K562 (cell line): ENCODE data around the gene LIF. TPM values are rescaled to one million over a fixed set of nuclear protein-coding genes. Genes with fewer than 3 reads are reported as not detected.

Source experiments
- ADNP ChIP-seq: fragments of 200-800 bp; sonication (Bioruptor generic); IDR thresholded peaks from 2 replicates; pipeline ENCODE4 v1.6.1; 2016; ENCODE audit warnings: missing genetic modification characterization, missing compliant biosample characterization
- ARNT ChIP-seq, 2 experiments: fragments of 450-650 bp; IDR thresholded peaks; 2 replicates each; pipeline ENCODE4 v1.6.1; 2016; ENCODE audit warnings: mild to moderate bottlenecking in 1 of 2
- ATF7 ChIP-seq: fragments of 450-650 bp; IDR thresholded peaks from 2 replicates; pipeline ENCODE4 v1.7.1; 2014; ENCODE audit warnings: mild to moderate bottlenecking, moderate library complexity
- BACH1 ChIP-seq: fragments of 200-800 bp; sonication (Bioruptor generic); IDR thresholded peaks from 2 replicates; pipeline ENCODE4 v1.6.1; 2016; ENCODE audit warnings: missing genetic modification characterization, missing compliant biosample characterization
- E2F3 ChIP-seq: fragments of 250-450 bp; sonication (Bioruptor Pico); IDR thresholded peaks from 2 replicates; pipeline ENCODE4 v1.4.0; 2020; ENCODE audit warnings: mild to moderate bottlenecking
- EP300 ChIP-seq: IDR thresholded peaks from 2 replicates; pipeline ENCODE4 v1.6.1; 2012; ENCODE audit warnings: low read length, improper control_type of control experiment
- EWSR1 ChIP-seq: fragments of 450-650 bp; IDR thresholded peaks from 2 replicates; pipeline ENCODE4 v1.6.1; 2018; ENCODE audit warnings: borderline replicate concordance, mild to moderate bottlenecking, low read depth, moderate library complexity; ENCODE audit not compliant: partially characterized antibody
- NCOA4 ChIP-seq: fragments of 450-650 bp; IDR thresholded peaks from 2 replicates; pipeline ENCODE4 v1.6.1; 2018; ENCODE audit warnings: mild to moderate bottlenecking; ENCODE audit not compliant: partially characterized antibody
- POLR2G ChIP-seq: fragments of 200-400 bp; formaldehyde crosslinking; IDR thresholded peaks from 2 replicates; pipeline ENCODE4 v1.6.1; 2017; ENCODE audit warnings: low read depth, mild to moderate bottlenecking, antibody characterized with exemption, low read length, moderate library complexity
- SMARCA4 ChIP-seq: fragments of 450-650 bp; IDR thresholded peaks from 2 replicates; pipeline ENCODE4 v1.6.1; 2016
- TFAM ChIP-seq: fragments of 250-450 bp; sonication (Bioruptor Pico); conservative IDR thresholded peaks from 2 replicates; pipeline ENCODE4 v1.5.0; 2021; ENCODE audit warnings: mild to moderate bottlenecking, moderate library complexity
- THRAP3 ChIP-seq: fragments of 450-650 bp; IDR thresholded peaks from 2 replicates; pipeline ENCODE4 v1.6.1; 2016; ENCODE audit warnings: mild to moderate bottlenecking, inconsistent platforms, borderline replicate concordance
- ZC3H11A ChIP-seq: IDR thresholded peaks from 2 replicates; pipeline ENCODE4 v1.6.1; 2012; ENCODE audit warnings: low read depth, low read length, improper control_type of control experiment
- ZC3H4 ChIP-seq: sonication (generic); formaldehyde crosslinking; IDR thresholded peaks from 2 replicates; pipeline ENCODE4 v1.9.0; 2021; ENCODE audit warnings: missing genetic modification reagents, borderline replicate concordance
- ZFX ChIP-seq: sonication (generic); formaldehyde crosslinking; IDR thresholded peaks from 2 replicates; pipeline ENCODE4 v1.8.0; 2022; ENCODE audit warnings: mild to moderate bottlenecking, missing genetic modification reagents, moderate library complexity
- ZNF561 ChIP-seq: fragments of 450-650 bp; formaldehyde crosslinking; conservative IDR thresholded peaks from 2 replicates; pipeline ENCODE4 v1.4.0; 2020; ENCODE audit warnings: mild to moderate bottlenecking, moderate library complexity
- polyA plus RNA-seq, 8 experiments: library from polyadenylated mRNA; depleted of rRNA in 4 of 8; stranded (reverse) in 5 of 8; unstranded in 3 of 8; fragments of >200 nt; fragmentation: Nextera tagmentation in 2 of 8; fragmentation: Illumina TruSeq in 1 of 8; extraction: Ambion mirVana in 2 of 8; extraction: Trizol in 1 of 8; gene quantifications; 2 replicates each; pipeline versions ENCODE4 v1.2.1 to v1.2.3, GENCODE V29; 2011 to 2014; ENCODE audit warnings: inconsistent platforms in 1 of 8, missing spikeins in 1 of 8
- total RNA-seq, 7 experiments: library from RNA; depleted of rRNA in 6 of 7; stranded (reverse); fragments of >200 nt in 6 of 7; fragmentation: Illumina TruSeq in 2 of 7; extraction: Trizol in 2 of 7; gene quantifications; 2 replicates each; pipeline versions ENCODE4 v1.2.1 to v1.2.3, GENCODE V29; 2011 to 2021; ENCODE audit warnings: low replicate concordance in 1 of 7
- TF ChIP-seq, protein P1 (sequence below), 2 experiments: IDR thresholded peaks in 1 of 2; conservative IDR thresholded peaks in 1 of 2; 2 replicates each; pipeline ENCODE4 v1.6.1; 2016; ENCODE audit warnings: low read depth in 2 of 2, mild to moderate bottlenecking in 1 of 2, missing compliant biosample characterization in 1 of 2, missing genetic modification characterization in 1 of 2, moderate library complexity in 1 of 2
- TF ChIP-seq, protein P2 (sequence below): fragments of 200-800 bp; sonication (Bioruptor generic); IDR thresholded peaks from 2 replicates; pipeline ENCODE4 v1.6.1; 2017; ENCODE audit warnings: missing genetic modification characterization, missing compliant biosample characterization
- TF ChIP-seq, protein P3 (sequence below): conservative IDR thresholded peaks from 2 replicates; pipeline ENCODE4 v1.6.1; 2011; ENCODE audit warnings: low read depth, mild to moderate bottlenecking, low read length; ENCODE audit not compliant: control insufficient read depth
- TF ChIP-seq, protein P4 (sequence below): fragments of 250-450 bp; sonication (Bioruptor Pico); IDR thresholded peaks from 2 replicates; pipeline ENCODE4 v1.5.0; 2021

Gene LIF
- total and polyA plus RNA-seq, 9 of the 15 experiments (the other 6 are each of a cell fraction or from before 2014, with no cell fraction given), result 0.05 to 0.39 (median 0.18) TPM; not detected in 3

- TF ChIP-seq, protein P1, sequence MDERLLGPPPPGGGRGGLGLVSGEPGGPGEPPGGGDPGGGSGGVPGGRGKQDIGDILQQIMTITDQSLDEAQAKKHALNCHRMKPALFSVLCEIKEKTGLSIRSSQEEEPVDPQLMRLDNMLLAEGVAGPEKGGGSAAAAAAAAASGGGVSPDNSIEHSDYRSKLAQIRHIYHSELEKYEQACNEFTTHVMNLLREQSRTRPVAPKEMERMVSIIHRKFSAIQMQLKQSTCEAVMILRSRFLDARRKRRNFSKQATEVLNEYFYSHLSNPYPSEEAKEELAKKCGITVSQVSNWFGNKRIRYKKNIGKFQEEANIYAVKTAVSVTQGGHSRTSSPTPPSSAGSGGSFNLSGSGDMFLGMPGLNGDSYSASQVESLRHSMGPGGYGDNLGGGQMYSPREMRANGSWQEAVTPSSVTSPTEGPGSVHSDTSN (CRISPR knock-in tag; IDR thresholded peaks at IDR 0.05; ENCODE audit: low read depth), result no peak
- TF ChIP-seq, protein P1 (tag; conservative IDR thresholded peaks at IDR 0.05; ENCODE audit: low read depth), result 0 out of 2 replicates have a peak, but pooled peaks have one; percentile 35
- TF ChIP-seq, protein P2, sequence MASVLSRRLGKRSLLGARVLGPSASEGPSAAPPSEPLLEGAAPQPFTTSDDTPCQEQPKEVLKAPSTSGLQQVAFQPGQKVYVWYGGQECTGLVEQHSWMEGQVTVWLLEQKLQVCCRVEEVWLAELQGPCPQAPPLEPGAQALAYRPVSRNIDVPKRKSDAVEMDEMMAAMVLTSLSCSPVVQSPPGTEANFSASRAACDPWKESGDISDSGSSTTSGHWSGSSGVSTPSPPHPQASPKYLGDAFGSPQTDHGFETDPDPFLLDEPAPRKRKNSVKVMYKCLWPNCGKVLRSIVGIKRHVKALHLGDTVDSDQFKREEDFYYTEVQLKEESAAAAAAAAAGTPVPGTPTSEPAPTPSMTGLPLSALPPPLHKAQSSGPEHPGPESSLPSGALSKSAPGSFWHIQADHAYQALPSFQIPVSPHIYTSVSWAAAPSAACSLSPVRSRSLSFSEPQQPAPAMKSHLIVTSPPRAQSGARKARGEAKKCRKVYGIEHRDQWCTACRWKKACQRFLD (CRISPR knock-in tag), result peak; percentile 14; the same call in 1 of the 2 replicates
- TF ChIP-seq EWSR1 (no peak), ATF7 (no peak), ZC3H11A (no peak), NCOA4 (no peak), ADNP (no peak), ARNT (IDR thresholded peaks at IDR 0.05) (no peak), ZFX (no peak), E2F3 (CRISPR knock-in tag) (no peak), ZNF561 (CRISPR knock-in tag) (no peak), POLR2G (no peak), ZC3H4 (CRISPR knock-in tag) (no peak), SMARCA4 (0 out of 2 replicates have a peak, but pooled peaks have one; percentile 44), TFAM (no peak), EP300 (no peak), BACH1 (tag) (peak; percentile 66; the same call in 1 of the 2 replicates), THRAP3 (no peak)
- TF ChIP-seq, protein P3, sequence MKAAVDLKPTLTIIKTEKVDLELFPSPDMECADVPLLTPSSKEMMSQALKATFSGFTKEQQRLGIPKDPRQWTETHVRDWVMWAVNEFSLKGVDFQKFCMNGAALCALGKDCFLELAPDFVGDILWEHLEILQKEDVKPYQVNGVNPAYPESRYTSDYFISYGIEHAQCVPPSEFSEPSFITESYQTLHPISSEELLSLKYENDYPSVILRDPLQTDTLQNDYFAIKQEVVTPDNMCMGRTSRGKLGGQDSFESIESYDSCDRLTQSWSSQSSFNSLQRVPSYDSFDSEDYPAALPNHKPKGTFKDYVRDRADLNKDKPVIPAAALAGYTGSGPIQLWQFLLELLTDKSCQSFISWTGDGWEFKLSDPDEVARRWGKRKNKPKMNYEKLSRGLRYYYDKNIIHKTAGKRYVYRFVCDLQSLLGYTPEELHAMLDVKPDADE, result no peak
- TF ChIP-seq, protein P4, sequence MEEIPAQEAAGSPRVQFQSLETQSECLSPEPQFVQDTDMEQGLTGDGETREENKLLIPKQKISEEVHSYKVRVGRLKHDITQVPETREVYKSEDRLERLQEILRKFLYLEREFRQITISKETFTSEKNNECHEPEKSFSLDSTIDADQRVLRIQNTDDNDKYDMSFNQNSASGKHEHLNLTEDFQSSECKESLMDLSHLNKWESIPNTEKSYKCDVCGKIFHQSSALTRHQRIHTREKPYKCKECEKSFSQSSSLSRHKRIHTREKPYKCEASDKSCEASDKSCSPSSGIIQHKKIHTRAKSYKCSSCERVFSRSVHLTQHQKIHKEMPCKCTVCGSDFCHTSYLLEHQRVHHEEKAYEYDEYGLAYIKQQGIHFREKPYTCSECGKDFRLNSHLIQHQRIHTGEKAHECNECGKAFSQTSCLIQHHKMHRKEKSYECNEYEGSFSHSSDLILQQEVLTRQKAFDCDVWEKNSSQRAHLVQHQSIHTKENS (CRISPR knock-in tag), result no peak
These were observed 51.1 kb downstream of the LIF start (continued) for GRCh38 chr22:30195245-30196140.
